Smooth muscle cell (in vitro differentiated cells): Measurements from ENCODE around the gene PPP1R3D. TPM values are rescaled to one million over a fixed set of nuclear protein-coding genes. Genes with fewer than 3 reads are reported as not detected.

Experiments used
- DNase-seq: peaks from one replicate; lab custom pipeline; 2025; ENCODE audit not compliant: unreplicated experiment; lab: John Stamatoyannopoulos, UW
- H2AFZ ChIP-seq: fragments of 200-600 bp; sonication (generic); 2 replicates; pipeline ENCODE4 v1.6.0; 2016; ENCODE audit warnings: antibody characterized with exemption, low read depth, mild to moderate bottlenecking
- H3F3A ChIP-seq: fragments of 200-600 bp; sonication (generic); 2 replicates; pipeline ENCODE4 v1.6.0; 2017; ENCODE audit warnings: antibody characterized with exemption, low read depth
- H3K27ac ChIP-seq: fragments of 200-600 bp; sonication (generic); 2 replicates; pipeline ENCODE4 v1.5.1; 2016; ENCODE audit warnings: low read depth, mild to moderate bottlenecking
- H3K27me3 ChIP-seq: fragments of 200-600 bp; sonication (generic); 2 replicates; pipeline ENCODE4 v1.6.1; 2016; ENCODE audit warnings: low read depth, mild to moderate bottlenecking
- H3K36me3 ChIP-seq: fragments of 200-600 bp; sonication (generic); 2 replicates; pipeline ENCODE4 v1.5.1; 2016; ENCODE audit warnings: low read depth
- H3K4me1 ChIP-seq: fragments of 200-600 bp; sonication (generic); 2 replicates; pipeline ENCODE4 v1.5.1; 2016; ENCODE audit warnings: low read depth
- H3K4me2 ChIP-seq: fragments of 200-600 bp; sonication (generic); 2 replicates; pipeline ENCODE4 v1.6.0; 2016; ENCODE audit warnings: mild to moderate bottlenecking
- H3K4me3 ChIP-seq: fragments of 200-600 bp; sonication (generic); 2 replicates; pipeline ENCODE4 v1.5.1; 2016; ENCODE audit warnings: mild to moderate bottlenecking
- H3K79me2 ChIP-seq: fragments of 200-600 bp; sonication (generic); 2 replicates; pipeline ENCODE4 v1.6.0; 2016; ENCODE audit warnings: low read depth, mild to moderate bottlenecking
- H3K9ac ChIP-seq: fragments of 200-600 bp; sonication (generic); 2 replicates; pipeline ENCODE4 v1.6.0; 2016; ENCODE audit warnings: low read depth
- H3K9me3 ChIP-seq: fragments of 200-600 bp; sonication (generic); replicated peaks from 2 replicates; pipeline ENCODE4 v1.5.1; 2016; ENCODE audit warnings: low read depth
- H4K20me1 ChIP-seq: fragments of 200-600 bp; sonication (generic); 2 replicates; pipeline ENCODE4 v1.6.0; 2016; ENCODE audit warnings: low read depth
- WGBS: methylation state at CpG from one replicate; pipeline ENCODE4 v1.1.7; 2016; ENCODE audit warnings: low lambda C conversion rate; 5-methylcytosine and 5-hydroxymethylcytosine counted together
- polyA plus RNA-seq: library from polyadenylated mRNA; unstranded; fragments of >200 nt; fragmentation: Nextera tagmentation; extraction: Ambion mirVana; gene quantifications from 2 replicates; pipeline ENCODE4 v1.2.1, GENCODE V29; 2016
- total RNA-seq: library from RNA; depleted of rRNA; stranded (reverse); fragments of >200 nt; gene quantifications from 2 replicates; pipeline ENCODE4 v1.2.3, GENCODE V29; 2014
- TF ChIP-seq, protein P1 (sequence below): fragments of 200-600 bp; sonication (generic); IDR thresholded peaks from 2 replicates; pipeline ENCODE4 v1.5.1; 2017; ENCODE audit warnings: borderline replicate concordance, mild to moderate bottlenecking, antibody characterized with exemption; ENCODE audit not compliant: insufficient read depth, poor library complexity, severe bottlenecking

Gene PPP1R3D
- total and polyA plus RNA-seq, 2 experiments from 2014 or later = 1.9 to 5.1 TPM

DNA sequence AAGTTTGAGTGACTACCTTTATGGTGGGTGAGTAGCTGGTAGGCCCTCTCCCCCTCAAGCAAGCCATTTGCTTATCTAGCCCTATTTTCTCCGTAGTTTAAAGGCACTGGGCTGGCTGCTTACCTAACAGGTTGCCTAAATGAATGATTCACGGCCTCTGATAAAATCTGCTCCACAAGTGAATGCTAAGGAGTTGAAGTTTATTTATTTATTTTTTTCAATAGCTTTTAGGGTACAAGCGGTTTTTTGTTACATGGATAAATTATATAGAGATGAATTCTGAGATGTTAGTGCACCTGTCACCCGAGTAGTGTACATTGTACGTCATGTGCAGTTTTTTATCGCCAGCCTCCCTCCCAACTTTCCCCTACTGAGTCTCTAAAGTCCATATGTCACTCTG lies 9.8 kb upstream of the PPP1R3D start:
- Histone ChIP-seq H3K36me3 (no peaks in the 10 kb centered on the region), H3F3A (no peaks in the 10 kb centered on the region), H3K79me2 (no peaks in the 10 kb centered on the region), H3K4me1 (peaks cover 5% of the 10 kb centered on the region), H4K20me1 (no peaks in the 10 kb centered on the region), H3K9me3 (no peaks in the 10 kb centered on the region), H3K27me3 (no peaks in the 10 kb centered on the region), H2AFZ (no peak overlapping the region), H3K4me3 (no peak overlapping the region), H3K27ac (no peak overlapping the region), H3K9ac (no peak overlapping the region), H3K4me2 (no peak overlapping the region)
- WGBS = 78% methylated on average over 6 of the region's 6 CpGs
- TF ChIP-seq, protein P1, sequence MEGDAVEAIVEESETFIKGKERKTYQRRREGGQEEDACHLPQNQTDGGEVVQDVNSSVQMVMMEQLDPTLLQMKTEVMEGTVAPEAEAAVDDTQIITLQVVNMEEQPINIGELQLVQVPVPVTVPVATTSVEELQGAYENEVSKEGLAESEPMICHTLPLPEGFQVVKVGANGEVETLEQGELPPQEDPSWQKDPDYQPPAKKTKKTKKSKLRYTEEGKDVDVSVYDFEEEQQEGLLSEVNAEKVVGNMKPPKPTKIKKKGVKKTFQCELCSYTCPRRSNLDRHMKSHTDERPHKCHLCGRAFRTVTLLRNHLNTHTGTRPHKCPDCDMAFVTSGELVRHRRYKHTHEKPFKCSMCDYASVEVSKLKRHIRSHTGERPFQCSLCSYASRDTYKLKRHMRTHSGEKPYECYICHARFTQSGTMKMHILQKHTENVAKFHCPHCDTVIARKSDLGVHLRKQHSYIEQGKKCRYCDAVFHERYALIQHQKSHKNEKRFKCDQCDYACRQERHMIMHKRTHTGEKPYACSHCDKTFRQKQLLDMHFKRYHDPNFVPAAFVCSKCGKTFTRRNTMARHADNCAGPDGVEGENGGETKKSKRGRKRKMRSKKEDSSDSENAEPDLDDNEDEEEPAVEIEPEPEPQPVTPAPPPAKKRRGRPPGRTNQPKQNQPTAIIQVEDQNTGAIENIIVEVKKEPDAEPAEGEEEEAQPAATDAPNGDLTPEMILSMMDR = no peak
- DNase-seq = no peak

DNA sequence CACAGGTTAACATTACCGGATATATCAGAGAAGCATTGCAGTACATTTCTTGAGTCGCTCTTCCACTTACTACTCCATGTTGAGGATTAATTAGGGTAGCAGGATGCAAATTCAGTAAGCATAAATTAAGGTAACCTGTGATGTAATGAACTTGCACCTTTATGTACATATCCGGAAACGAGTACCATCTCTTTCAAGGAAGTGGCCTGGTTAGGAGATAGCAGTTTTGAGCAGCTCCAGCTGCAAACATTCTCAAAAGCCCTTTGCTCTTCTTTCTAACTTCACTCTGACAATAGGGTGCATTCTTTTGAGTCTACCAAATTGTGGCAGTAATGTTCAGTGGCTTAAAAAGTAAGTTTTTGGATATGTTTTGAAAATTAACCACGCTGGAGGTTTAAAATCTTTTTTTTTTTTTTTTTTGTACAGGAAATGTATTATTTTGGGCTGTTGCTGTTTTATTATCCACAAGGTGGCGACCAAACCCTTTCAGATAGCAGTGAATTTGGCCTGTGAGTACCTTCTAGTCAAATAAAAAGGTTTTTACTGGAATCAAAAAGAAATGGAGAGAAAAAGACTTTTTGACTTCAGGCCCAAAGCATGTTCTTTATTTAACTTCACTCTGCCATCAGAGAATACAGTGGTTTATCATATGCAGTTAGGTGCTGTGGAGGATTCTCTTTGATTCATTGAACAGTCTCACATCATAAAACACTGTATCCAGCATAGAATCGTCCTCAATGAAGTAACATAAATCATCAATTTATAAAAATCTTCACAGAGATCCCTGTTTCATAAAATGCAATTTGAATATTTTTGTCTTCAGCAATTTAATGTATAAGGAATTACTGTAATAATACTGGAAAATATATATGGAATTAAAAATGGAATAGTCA lies 9.0 kb upstream of the PPP1R3D start:
- Histone ChIP-seq H3K36me3 (no peaks in the 10 kb centered on the region), H3K4me1 (peaks cover 5% of the 10 kb centered on the region), H3K27ac (no peak overlapping the region), H3K4me2 (no peak overlapping the region), H3K79me2 (no peaks in the 10 kb centered on the region), H3K27me3 (no peaks in the 10 kb centered on the region), H3F3A (no peaks in the 10 kb centered on the region), H4K20me1 (no peaks in the 10 kb centered on the region), H3K4me3 (no peak overlapping the region), H2AFZ (no peak overlapping the region), H3K9me3 (no peaks in the 10 kb centered on the region), H3K9ac (no peak overlapping the region)
- 67% methylated on average over 7 of the region's 7 CpGs for WGBS
- TF ChIP-seq, protein P1 = peak; percentile 60
- DNase-seq = no peak

DNA sequence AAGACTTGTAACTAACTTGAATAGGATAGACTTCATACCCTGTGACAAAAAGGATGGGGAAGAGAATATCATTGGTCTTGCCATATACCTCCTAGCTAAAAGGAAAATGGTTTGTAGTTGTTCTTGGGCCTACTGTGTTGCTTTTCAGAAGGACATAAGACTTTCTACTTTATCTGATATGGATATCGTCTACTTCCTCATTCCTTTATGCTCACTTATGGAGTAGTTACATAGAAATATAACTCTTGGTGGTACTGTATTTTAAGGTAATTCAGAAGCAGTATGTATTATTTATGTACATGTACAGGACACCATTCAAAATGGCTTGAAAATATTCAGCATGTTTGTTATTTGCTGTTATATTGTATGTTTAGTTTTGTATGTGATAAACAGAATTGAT lies 8.1 kb upstream of the PPP1R3D start:
- WGBS = 92% methylated on average over 1 of the region's 1 CpG
- Histone ChIP-seq H3K36me3 (no peaks in the 10 kb centered on the region), H3K9ac (no peak overlapping the region), H3K9me3 (no peaks in the 10 kb centered on the region), H3K4me1 (peaks cover 5% of the 10 kb centered on the region), H3F3A (no peaks in the 10 kb centered on the region), H2AFZ (no peak overlapping the region), H3K4me2 (no peak overlapping the region), H4K20me1 (no peaks in the 10 kb centered on the region), H3K4me3 (no peak overlapping the region), H3K27ac (no peak overlapping the region), H3K79me2 (no peaks in the 10 kb centered on the region), H3K27me3 (no peaks in the 10 kb centered on the region)
- TF ChIP-seq, protein P1 = no peak
- no peak for DNase-seq

DNA sequence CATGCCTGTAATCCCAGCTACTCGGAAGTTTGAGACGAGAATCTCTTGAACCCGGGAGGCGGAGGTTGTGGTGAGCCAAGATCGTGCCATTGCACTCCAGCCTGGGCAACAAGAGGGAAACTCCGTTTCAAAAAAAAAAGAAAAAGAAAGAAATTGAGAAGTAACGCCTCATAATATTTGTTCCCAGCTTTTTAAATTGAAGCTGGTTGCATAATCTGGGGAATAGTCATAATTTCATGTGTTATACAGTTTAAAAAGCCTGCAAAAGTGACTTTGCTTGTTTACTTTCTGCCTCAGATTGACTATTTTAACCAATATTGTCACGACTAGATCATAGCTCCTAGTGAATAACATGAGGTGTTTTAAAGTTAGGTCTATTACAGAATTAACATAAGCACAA lies 7.3 kb upstream of the PPP1R3D start:
- H3K9me3 ChIP-seq = no peaks in the 10 kb centered on the region
- WGBS = 97% methylated on average over 8 of the region's 8 CpGs

More for the DNA sequence above, 7.3 kb upstream of the PPP1R3D start:
- no peaks in the 10 kb centered on the region for H3K79me2 ChIP-seq
- H3K9ac ChIP-seq = no peak overlapping the region
- H3K4me2 ChIP-seq = no peak overlapping the region
- H3K27me3 ChIP-seq = no peaks in the 10 kb centered on the region
- no peak for DNase-seq
- no peak overlapping the region for H2AFZ ChIP-seq
- no peaks in the 10 kb centered on the region for H3F3A ChIP-seq
- H3K4me1 ChIP-seq = peaks cover 5% of the 10 kb centered on the region
- H3K4me3 ChIP-seq = no peak overlapping the region
- H3K27ac ChIP-seq = no peak overlapping the region
- TF ChIP-seq, protein P1 = no peak
- H3K36me3 ChIP-seq = no peaks in the 10 kb centered on the region
- H4K20me1 ChIP-seq = no peaks in the 10 kb centered on the region
